Measurements from ENCODE around the gene NDC80. TPM values are rescaled to one million over a fixed set of nuclear protein-coding genes. Genes with fewer than 3 reads are reported as not detected.

The NDC80 gene
- polyA plus RNA-seq, 1 donor (not counting 4 experiments of a cell fraction or from before 2014, with no cell fraction given): 11.5 TPM

GRCh38 chr18:2612996-2613395 is 41.6 kb downstream of the NDC80 start:
- H3K79me2 ChIP-seq (ENCODE audit: control insufficient read depth, insufficient read depth, low read length): no peaks in the 10 kb centered on the region
- no peaks in the 10 kb centered on the region for H3K9me3 ChIP-seq (ENCODE audit: control insufficient read depth, low read depth, low read length)
- no peak for DNase-seq (ENCODE audit: low read depth, low spot score)
- H3K9ac ChIP-seq (ENCODE audit: control insufficient read depth, extremely low read depth, insufficient read depth, low read length): no peak overlapping the region
- no peak overlapping the region for H3K27ac ChIP-seq (ENCODE audit: control insufficient read depth, insufficient read depth, low read length)
- TF ChIP-seq EZH2 (IDR thresholded peaks at IDR 0.05; ENCODE audit: low read length) (no peak), CTCF (optimal IDR thresholded peaks at IDR 0.05 in 1 of 3, IDR thresholded peaks at IDR 0.05 in 1 of 3, conservative IDR thresholded peaks at IDR 0.05 in 1 of 3; ENCODE audit: extremely low read depth in 1 of 3, insufficient read depth in 2 of 3, low read length in 3 of 3) (no peak)
- H3K4me2 ChIP-seq (ENCODE audit: control insufficient read depth, extremely low read depth, insufficient read depth, low read depth, low read length): no peak overlapping the region
- H3K36me3 ChIP-seq (ENCODE audit: control insufficient read depth in 2 of 2, extremely low read depth in 1 of 2, insufficient read depth in 2 of 2, low read length in 2 of 2): no peaks in the 10 kb centered on the region
- dilution Hi-C loops (cut with MboI; ENCODE audit: extremely low pct_ligation_motif_present, low sequenced_read_pairs): no loop called here
- H3K4me3 ChIP-seq (ENCODE audit: control insufficient read depth in 2 of 3, extremely low read depth in 1 of 3, insufficient read depth in 2 of 3, low read depth in 1 of 3, low read length in 3 of 3): no peak overlapping the region
- no peak for FAIRE-seq
- no peak overlapping the region for H2AFZ ChIP-seq (ENCODE audit: control insufficient read depth, low read length)
- no peaks in the 10 kb centered on the region for H3K4me1 ChIP-seq (ENCODE audit: control insufficient read depth, extremely low read depth, insufficient read depth, low read length)
- no peaks in the 10 kb centered on the region for H3K9me1 ChIP-seq (ENCODE audit: control insufficient read depth, extremely low read depth, insufficient read depth, low read length)
- H4K20me1 ChIP-seq (ENCODE audit: control insufficient read depth, extremely low read depth, insufficient read depth, low read length): no peaks in the 10 kb centered on the region
- H3K27me3 ChIP-seq (ENCODE audit: control insufficient read depth, extremely low read depth, insufficient read depth, low read length): no peaks in the 10 kb centered on the region

GRCh38 chr18:2617401-2617998 is 46.1 kb downstream of the NDC80 start:
- H3K27me3 ChIP-seq (ENCODE audit: control insufficient read depth, extremely low read depth, insufficient read depth, low read length): no peaks in the 10 kb centered on the region
- no peaks in the 10 kb centered on the region for H3K9me1 ChIP-seq (ENCODE audit: control insufficient read depth, extremely low read depth, insufficient read depth, low read length)
- no peak overlapping the region for H3K4me3 ChIP-seq (ENCODE audit: control insufficient read depth in 2 of 3, extremely low read depth in 1 of 3, insufficient read depth in 2 of 3, low read depth in 1 of 3, low read length in 3 of 3)
- H3K27ac ChIP-seq (ENCODE audit: control insufficient read depth, insufficient read depth, low read length): no peak overlapping the region
- no peaks in the 10 kb centered on the region for H3K4me1 ChIP-seq (ENCODE audit: control insufficient read depth, extremely low read depth, insufficient read depth, low read length)
- no peak overlapping the region for H3K4me2 ChIP-seq (ENCODE audit: control insufficient read depth, extremely low read depth, insufficient read depth, low read depth, low read length)
- dilution Hi-C loops (cut with MboI; ENCODE audit: extremely low pct_ligation_motif_present, low sequenced_read_pairs): no loop called here
- no peaks in the 10 kb centered on the region for H3K79me2 ChIP-seq (ENCODE audit: control insufficient read depth, insufficient read depth, low read length)
- TF ChIP-seq EZH2 (IDR thresholded peaks at IDR 0.05; ENCODE audit: low read length): no peak
- no peak for TF ChIP-seq CTCF (optimal IDR thresholded peaks at IDR 0.05 in 1 of 3, IDR thresholded peaks at IDR 0.05 in 1 of 3, conservative IDR thresholded peaks at IDR 0.05 in 1 of 3; ENCODE audit: extremely low read depth in 1 of 3, insufficient read depth in 2 of 3, low read length in 3 of 3)
- no peak overlapping the region for H2AFZ ChIP-seq (ENCODE audit: control insufficient read depth, low read length)
- H3K9ac ChIP-seq (ENCODE audit: control insufficient read depth, extremely low read depth, insufficient read depth, low read length): no peak overlapping the region
- FAIRE-seq (no peak), DNase-seq (ENCODE audit: low read depth, low spot score) (no peak)
- H4K20me1 ChIP-seq (ENCODE audit: control insufficient read depth, extremely low read depth, insufficient read depth, low read length): no peaks in the 10 kb centered on the region
- H3K9me3 ChIP-seq (ENCODE audit: control insufficient read depth, low read depth, low read length): no peaks in the 10 kb centered on the region
- no peaks in the 10 kb centered on the region for H3K36me3 ChIP-seq (ENCODE audit: control insufficient read depth in 2 of 2, extremely low read depth in 1 of 2, insufficient read depth in 2 of 2, low read length in 2 of 2)

Measured in keratinocyte (primary cell).